DOHH2 (cell line): ENCODE measurements around the gene COL25A1.

Experiments used
- H3F3A ChIP-seq: fragments of 200-600 bp; sonication (generic), shearing (Covaris generic); 2 replicates; pipeline ENCODE4 v1.6.0; 2016; ENCODE audit warnings: antibody characterized with exemption, mild to moderate bottlenecking; ENCODE audit not compliant: control insufficient read depth, insufficient read depth
- H3K27ac ChIP-seq: fragments of 200-600 bp; sonication (generic); 2 replicates; pipeline ENCODE4 v1.5.1; 2014; ENCODE audit warnings: low read depth, mild to moderate bottlenecking, low read length, moderate library complexity
- H3K27me3 ChIP-seq: fragments of 200-600 bp; sonication (generic); 2 replicates; pipeline ENCODE4 v1.6.1; 2014; ENCODE audit warnings: mild to moderate bottlenecking, low read length, mixed read lengths; ENCODE audit not compliant: control insufficient read depth
- H3K36me3 ChIP-seq: fragments of 200-600 bp; sonication (generic); 2 replicates; pipeline ENCODE4 v1.6.1; 2014; ENCODE audit warnings: mild to moderate bottlenecking, low read length, moderate library complexity, mixed read lengths; ENCODE audit not compliant: control insufficient read depth
- H3K4me1 ChIP-seq: fragments of 200-600 bp; sonication (generic); 2 replicates; pipeline ENCODE4 v1.6.1; 2014; ENCODE audit warnings: mild to moderate bottlenecking, low read length, mixed read lengths; ENCODE audit not compliant: control insufficient read depth
- H3K4me2 ChIP-seq: fragments of 200-600 bp; sonication (generic); 2 replicates; pipeline ENCODE4 v1.6.0; 2014; ENCODE audit warnings: mild to moderate bottlenecking, low read length, moderate library complexity
- H3K4me3 ChIP-seq: fragments of 200-600 bp; sonication (generic); 2 replicates; pipeline ENCODE4 v1.5.1; 2014; ENCODE audit warnings: mild to moderate bottlenecking, low read length, mixed read lengths
- H3K79me2 ChIP-seq: fragments of 200-600 bp; sonication (generic); 2 replicates; pipeline ENCODE4 v1.6.1; 2014; ENCODE audit warnings: mild to moderate bottlenecking, low read length, mixed read lengths; ENCODE audit not compliant: control insufficient read depth
- H3K9me2 ChIP-seq: fragments of 200-600 bp; sonication (generic); replicated peaks from 2 replicates; pipeline ENCODE4 v1.6.1; 2014; ENCODE audit warnings: mild to moderate bottlenecking, low read length, mixed read lengths; ENCODE audit not compliant: control insufficient read depth
- H3K9me3 ChIP-seq: fragments of 200-600 bp; sonication (generic); 2 replicates; pipeline ENCODE4 v1.6.1; 2014; ENCODE audit warnings: antibody characterized with exemption, low read length, mixed read lengths; ENCODE audit not compliant: control insufficient read depth, insufficient read depth
- H4K20me1 ChIP-seq: fragments of 200-600 bp; sonication (generic); 2 replicates; pipeline ENCODE4 v1.6.0; 2014; ENCODE audit warnings: low read depth, mild to moderate bottlenecking, antibody characterized with exemption, low read length, moderate library complexity; ENCODE audit not compliant: control insufficient read depth, insufficient read depth
- CTCF ChIP-seq: fragments of 200-600 bp; sonication (generic); IDR thresholded peaks from one replicate; pipeline ENCODE4 v1.5.1; 2014; ENCODE audit warnings: antibody characterized with exemption, mild to moderate bottlenecking, low read depth, low read length; ENCODE audit not compliant: poor library complexity, severe bottlenecking
- EZH2phosphoT487 ChIP-seq: fragments of 200-600 bp; sonication (generic); IDR thresholded peaks from 2 replicates; pipeline ENCODE4 v1.6.1; 2017; ENCODE audit warnings: borderline replicate concordance, mild to moderate bottlenecking, antibody characterized with exemption, low read length, moderate library complexity, mixed read lengths

COL25A1 gene

GRCh38 chr4:109303140-109303496 lies 660 bp upstream of the COL25A1 start:
- no peaks in the 10 kb centered on the region for H3K27me3 ChIP-seq
- no peaks in the 10 kb centered on the region for H4K20me1 ChIP-seq
- no peak overlapping the region for H3K4me3 ChIP-seq
- H3K9me2 ChIP-seq = no peaks in the 10 kb centered on the region
- no peak for TF ChIP-seq EZH2phosphoT487
- TF ChIP-seq CTCF = no peak
- no peaks in the 10 kb centered on the region for H3K36me3 ChIP-seq
- no peak overlapping the region for H3K4me2 ChIP-seq
- H3K79me2 ChIP-seq = no peaks in the 10 kb centered on the region
- H3K27ac ChIP-seq = no peak overlapping the region
- no peaks in the 10 kb centered on the region for H3F3A ChIP-seq
- H3K4me1 ChIP-seq = no peaks in the 10 kb centered on the region
- peaks cover 5% of the 10 kb centered on the region; the same call in 1 of the 2 replicates for H3K9me3 ChIP-seq

- no peak for TF ChIP-seq CTCF
- no peak for TF ChIP-seq EZH2phosphoT487
- Histone ChIP-seq H3K4me2 (no peak overlapping the region), H3F3A (no peaks in the 10 kb centered on the region), H3K36me3 (no peaks in the 10 kb centered on the region), H3K27ac (no peak overlapping the region), H3K9me2 (no peaks in the 10 kb centered on the region), H3K9me3 (peaks cover 5% of the 10 kb centered on the region; the same call in 1 of the 2 replicates), H3K4me1 (no peaks in the 10 kb centered on the region), H4K20me1 (no peaks in the 10 kb centered on the region), H3K27me3 (no peaks in the 10 kb centered on the region), H3K4me3 (no peak overlapping the region), H3K79me2 (no peaks in the 10 kb centered on the region)
Observed at GRCh38 chr4:109301651-109302360, 652 bp downstream of the COL25A1 start.

GRCh38 chr4:109298279-109299010 lies 4.0 kb downstream of the COL25A1 start:
- no peaks in the 10 kb centered on the region for H3K79me2 ChIP-seq
- H3F3A ChIP-seq = no peaks in the 10 kb centered on the region
- TF ChIP-seq CTCF (peak; percentile 51), EZH2phosphoT487 (no peak)
- H4K20me1 ChIP-seq = no peaks in the 10 kb centered on the region
- H3K4me3 ChIP-seq = no peak overlapping the region
- H3K4me1 ChIP-seq = no peaks in the 10 kb centered on the region
- no peak overlapping the region for H3K4me2 ChIP-seq
- H3K27me3 ChIP-seq = no peaks in the 10 kb centered on the region
- H3K9me2 ChIP-seq = no peaks in the 10 kb centered on the region
- H3K36me3 ChIP-seq = no peaks in the 10 kb centered on the region
- H3K9me3 ChIP-seq = peaks cover 5% of the 10 kb centered on the region; the same call in 1 of the 2 replicates
- no peak overlapping the region for H3K27ac ChIP-seq
